Astrocyte of the hippocampus (primary cell): ENCODE measurements around the gene YTHDC1.

Experiments
- DNase-seq: peaks from one replicate; pipeline ENCODE4 v3.0.0; 2011; ENCODE audit warnings: low read depth, low spot score

Gene YTHDC1

GRCh38 chr4:68359508-68359907 lies 9.6 kb upstream of the YTHDC1 start:
- no peak for DNase-seq

- DNase-seq, result no peak
Measured at GRCh38 chr4:68358988-68359387, 9.1 kb upstream of the YTHDC1 start.

- DNase-seq, result no peak
Measured at GRCh38 chr4:68352791-68353190, 2.9 kb upstream of the YTHDC1 start.

DNA sequence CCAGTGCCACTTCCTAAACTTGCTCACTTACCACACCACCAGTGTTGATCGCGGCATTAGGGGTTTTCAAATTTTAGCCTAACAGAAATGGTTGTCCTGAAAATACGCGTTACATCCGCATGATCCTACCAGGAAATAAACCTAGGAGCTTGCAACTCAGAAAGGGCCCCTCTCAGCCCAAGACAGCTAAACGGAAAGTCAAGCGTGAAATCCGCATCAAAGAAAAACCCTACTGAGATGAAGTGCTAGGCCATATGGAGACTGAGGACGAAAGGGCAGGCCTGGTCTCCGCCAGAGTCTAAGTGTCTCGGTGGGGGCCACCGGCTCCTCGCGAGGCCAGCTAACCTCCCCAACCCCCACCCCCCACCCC lies 626 bp downstream of the YTHDC1 start:
- peak; percentile 63 for DNase-seq

DNA sequence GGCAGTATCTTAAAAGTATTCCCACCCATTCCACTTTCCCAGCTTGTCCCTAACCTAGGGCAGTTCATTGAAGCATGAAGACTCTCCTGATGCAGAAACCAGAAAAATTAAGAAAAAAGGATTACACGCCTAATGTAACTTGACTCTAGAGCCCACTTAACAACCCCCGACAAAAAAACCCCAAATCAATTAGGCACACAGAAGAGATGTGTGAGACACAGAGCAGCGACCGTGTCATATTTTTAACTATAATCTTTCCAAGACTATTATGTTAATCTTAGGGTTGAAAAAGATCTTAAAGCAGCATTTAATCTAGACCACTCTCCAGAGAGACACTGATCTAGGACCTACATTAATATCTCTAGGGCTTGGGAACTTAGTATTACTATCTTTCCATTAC lies 1.3 kb downstream of the YTHDC1 start:
- no peak for DNase-seq

DNA sequence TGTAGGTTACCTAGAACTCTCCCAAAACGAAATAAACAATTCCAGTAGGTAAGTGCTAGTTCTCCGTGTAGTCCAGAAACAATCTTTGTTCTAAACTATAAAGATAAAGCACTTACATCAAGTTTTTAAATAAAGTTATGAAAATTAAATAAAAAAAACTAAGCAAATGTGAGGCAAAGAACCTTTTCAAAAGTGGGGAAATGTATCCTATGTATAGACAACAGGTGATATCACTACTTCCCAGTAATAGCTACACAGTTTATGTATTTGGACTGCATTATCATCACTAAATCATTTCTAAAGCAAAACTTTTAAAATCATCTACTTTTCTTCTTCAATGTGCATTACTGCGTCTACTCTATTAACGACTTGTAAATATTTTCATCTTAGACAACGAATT lies 2.0 kb downstream of the YTHDC1 start:
- no peak for DNase-seq

- no peak for DNase-seq
Measured at GRCh38 chr4:68346461-68346860, 3.4 kb downstream of the YTHDC1 start.

GRCh38 chr4:68344785-68345184 lies 5.1 kb downstream of the YTHDC1 start:
- DNase-seq, result no peak

DNA sequence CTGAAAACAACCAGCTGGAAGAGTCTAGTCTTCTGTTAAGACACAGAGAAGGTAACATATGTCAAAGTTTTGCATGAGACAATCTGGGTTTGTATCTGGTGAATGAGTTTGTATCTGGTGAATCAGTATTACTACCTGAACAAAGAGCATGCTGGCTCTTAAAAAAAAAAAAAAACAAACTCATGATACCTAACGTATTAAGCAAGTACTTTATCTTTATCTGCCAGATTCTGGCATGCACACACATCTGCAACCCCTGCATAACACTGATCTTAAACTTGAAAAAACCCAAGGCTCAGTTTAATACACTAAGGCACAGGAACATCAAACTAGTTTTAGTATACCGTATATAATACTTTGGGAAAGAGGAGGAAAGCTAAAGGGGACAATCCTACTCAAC lies 5.8 kb downstream of the YTHDC1 start:
- no peak for DNase-seq

GRCh38 chr4:68342134-68342533 lies 7.8 kb downstream of the YTHDC1 start:
- peak; percentile 61 for DNase-seq

GRCh38 chr4:68338625-68339024 lies 11.3 kb downstream of the YTHDC1 start:
- no peak for DNase-seq

DNA sequence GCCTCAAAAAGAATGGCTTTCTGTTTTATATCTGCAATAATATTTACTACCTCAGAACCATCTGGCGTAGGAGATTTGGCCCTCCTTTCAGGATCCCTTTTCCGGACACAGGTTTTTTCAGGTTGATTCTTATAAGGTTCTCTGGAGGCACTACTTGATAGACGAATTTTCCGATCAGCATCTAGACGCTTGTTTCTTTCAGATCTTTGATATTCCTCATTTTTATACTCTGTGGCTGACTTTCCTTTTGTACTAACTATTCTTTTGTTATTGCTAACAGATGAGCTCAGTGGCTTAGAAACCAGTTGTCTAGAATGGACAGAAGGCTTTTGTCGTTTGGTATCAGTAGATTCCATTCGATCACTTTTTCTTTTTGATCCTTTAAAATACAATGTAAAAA lies 12.4 kb downstream of the YTHDC1 start:
- no peak for DNase-seq

DNA sequence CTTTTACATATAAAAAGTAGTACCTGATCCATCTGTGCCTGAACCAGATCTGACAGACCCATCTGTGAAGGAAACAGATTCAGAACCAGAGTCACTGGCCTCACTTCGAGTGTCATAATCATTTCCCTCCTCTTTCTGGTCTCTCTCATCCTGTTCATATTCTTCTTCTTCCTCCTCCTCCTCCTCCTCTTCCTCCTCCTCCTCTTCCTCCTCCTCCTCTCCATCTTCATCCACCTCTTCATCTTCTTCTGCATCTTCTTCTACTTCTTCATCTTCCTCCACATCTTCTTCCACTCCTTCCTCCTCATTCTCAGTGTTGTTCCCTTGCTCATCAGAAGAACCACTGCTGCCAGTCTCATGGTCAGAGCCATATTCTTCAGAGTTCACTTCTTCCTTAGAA lies 12.9 kb downstream of the YTHDC1 start:
- no peak for DNase-seq

DNA sequence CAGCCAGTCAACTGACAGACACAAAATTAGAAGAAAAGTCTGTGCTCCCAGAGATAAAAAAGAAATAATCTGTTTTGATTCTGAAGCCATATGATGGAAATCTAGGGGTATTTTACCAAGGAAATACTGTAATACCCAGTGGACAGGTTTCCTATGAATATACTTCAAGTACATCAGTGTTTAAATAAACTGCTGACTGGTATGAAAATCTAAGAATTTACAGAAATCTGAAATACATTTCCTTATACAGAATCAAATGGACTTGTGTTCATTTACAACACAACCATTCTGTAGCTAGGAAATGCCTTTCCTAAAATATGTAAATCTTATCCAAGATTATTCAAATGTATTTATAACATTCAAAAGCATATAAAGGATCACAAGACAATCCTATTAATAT lies 13.4 kb downstream of the YTHDC1 start:
- no peak for DNase-seq

DNA sequence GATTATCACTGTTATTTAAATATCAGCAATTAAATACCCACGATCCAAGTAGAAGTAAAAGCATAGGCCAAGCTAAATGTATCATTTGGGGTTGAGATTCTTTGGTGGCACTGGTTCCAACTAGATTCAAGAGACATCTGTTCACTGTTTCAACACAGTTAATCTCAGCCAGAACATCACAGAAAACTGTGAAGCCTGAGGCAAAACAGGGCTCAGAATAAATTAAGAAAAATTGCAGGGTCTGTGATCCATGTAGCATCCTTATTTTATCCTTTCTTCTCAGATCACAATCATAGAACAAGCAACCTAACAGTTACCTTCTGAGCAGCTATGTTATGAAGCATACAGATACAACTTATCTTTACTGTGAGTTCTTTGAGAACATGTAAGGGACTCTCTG lies 23.7 kb downstream of the YTHDC1 start:
- DNase-seq, result no peak

DNA sequence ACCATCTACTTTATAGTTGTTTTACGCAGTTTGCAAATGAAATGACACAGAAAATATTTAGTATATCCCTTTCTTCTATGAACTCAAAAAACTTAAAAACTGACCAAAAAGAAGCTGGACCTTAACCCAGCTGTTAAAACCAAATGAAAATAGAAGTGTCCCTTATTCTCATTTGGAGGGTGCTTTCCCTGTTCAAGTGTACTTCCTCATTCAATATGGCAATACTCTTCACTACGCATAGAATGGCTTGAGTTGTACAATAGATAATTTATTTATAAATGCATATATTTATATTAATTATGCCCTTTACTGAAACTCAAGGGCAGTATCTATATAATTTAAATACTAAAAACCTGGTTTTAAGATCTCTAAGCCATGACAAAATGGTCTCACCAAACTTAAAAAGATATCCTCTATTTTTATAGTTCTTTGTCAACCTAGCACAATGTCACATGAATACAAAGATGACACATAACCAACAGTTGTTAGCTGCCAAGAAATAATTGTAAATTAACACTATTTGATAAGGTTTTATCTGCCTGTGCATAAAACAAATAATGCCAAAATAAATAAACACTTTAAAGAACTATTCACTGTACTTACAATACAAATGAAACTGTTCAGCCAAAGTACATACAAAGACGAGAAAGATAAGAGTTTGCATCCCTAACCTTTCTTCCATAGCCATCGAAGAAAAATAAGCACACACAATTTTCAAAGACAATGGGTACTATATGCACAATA lies 25.2 kb downstream of the YTHDC1 start:
- no peak for DNase-seq

DNA sequence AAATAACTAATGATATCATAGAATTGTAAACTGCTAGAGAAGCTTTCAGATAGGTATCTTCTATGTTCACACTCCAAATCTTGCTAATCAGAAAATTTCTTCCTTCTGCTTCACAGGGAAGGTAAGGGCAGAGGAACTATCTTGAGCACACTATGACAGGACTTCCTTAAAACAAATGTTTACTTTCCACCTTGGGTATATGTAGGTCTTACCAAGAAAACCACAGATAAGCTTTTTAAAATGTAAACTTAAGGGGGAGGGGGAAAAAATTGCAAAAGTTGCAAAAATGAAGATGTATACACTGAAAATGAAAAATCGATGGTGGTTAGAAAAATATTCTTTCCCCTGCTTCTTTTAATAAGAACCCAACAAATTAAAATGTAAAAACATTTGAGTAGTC lies 30.9 kb downstream of the YTHDC1 start:
- DNase-seq, result no peak

GRCh38 chr4:68316193-68316969 lies 33.5 kb downstream of the YTHDC1 start:
- no peak for DNase-seq

DNA sequence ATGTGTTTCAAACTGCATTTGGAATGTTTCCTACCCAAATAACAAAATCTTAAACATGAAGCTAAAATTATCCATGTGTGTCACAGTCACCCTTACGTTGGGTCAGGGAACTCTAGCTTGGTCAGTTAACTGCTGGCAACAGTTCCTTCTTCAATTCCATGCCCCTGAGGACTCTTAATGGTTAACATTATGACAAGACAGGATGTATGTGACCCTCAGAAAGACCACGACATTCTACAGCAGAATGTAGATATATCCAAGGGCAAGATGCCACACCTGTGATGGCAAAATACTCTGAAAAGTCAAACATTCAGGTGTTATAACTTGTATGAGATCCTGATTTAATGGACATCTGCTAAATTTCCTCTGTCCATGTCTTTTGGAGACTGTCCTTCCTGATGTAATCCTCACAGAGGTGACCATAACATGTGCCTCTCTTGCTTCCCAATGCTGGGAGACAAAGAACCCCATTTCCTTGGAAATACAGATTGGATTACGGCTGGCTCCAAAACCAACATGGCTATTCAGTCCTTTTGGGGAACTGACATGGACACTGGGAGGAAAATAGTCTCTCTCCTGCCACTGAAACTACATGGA lies 39.1 kb downstream of the YTHDC1 start:
- DNase-seq, result no peak

GRCh38 chr4:68304731-68305130 lies 45.2 kb downstream of the YTHDC1 start:
- DNase-seq, result peak; percentile 9

GRCh38 chr4:68299492-68300457 lies 50.1 kb downstream of the YTHDC1 start:
- no peak for DNase-seq

- DNase-seq, result no peak
Measured at GRCh38 chr4:68297137-68297536, 52.8 kb downstream of the YTHDC1 start.
